Erythroblast (primary cell): Measurements from ENCODE around the gene SH2D1B.

ENCODE experiments used
- GATA1 ChIP-seq: IDR thresholded peaks from 2 replicates; pipeline ENCODE4 v1.6.1; 2011; ENCODE audit warnings: low read depth, mild to moderate bottlenecking, control low read depth, low read length, moderate library complexity
- POLR2A ChIP-seq: IDR thresholded peaks from 2 replicates; pipeline ENCODE4 v1.6.1; 2011; ENCODE audit warnings: mild to moderate bottlenecking, low read length

- no peak for TF ChIP-seq POLR2A
- no peak for TF ChIP-seq GATA1
These were observed 8.2 kb upstream of the SH2D1B start for GRCh38 chr1:162420120-162420519.
